ENCODE results near the gene SMIM41.

The SMIM41 gene

DNA sequence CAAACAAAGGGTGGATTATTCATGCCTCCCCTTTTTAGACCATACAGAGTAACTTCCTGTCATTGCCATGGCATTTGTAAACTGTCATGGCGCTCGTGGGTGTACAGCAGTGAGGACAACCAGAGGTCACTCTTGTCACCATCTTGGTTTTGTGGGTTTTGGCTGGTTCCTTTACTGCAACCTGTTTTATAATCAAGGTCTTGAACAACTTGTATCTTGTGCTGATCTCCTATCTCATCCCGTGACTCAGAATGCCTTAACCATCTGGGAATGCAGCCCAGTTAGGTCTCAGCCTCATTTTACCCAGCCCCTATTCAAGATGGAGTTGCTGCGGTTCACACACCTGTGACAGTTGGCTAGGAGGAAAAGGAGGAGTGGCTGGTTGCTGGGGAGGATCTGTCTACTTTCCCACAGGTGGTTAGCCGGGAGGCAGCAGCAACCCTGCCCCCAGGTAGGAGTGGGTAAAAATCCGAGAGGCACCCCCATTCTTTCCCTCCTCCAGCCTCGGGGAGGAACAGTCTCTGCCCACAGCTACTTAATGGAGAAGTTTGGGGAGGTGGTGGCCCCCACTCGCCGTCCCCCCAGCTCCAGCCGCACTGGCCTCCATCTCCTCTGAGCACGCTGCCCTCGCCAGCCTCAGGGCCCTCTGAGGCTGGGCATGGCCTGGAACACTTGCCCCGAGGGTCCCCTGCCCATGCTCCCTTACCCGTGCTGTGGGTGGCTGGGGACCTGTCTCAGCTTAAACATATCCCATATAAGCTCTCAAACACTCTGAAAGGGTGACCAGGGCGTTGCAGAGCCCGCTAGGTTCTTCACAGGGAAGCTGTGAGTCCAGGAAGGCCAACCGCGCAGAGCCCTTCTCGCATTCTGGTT is 41.7 kb downstream of the SMIM41 start:
- Histone ChIP-seq H3K4me3 (ENCODE audit: low read length) (no peak overlapping the region), H3K9me2 (replicated peaks; ENCODE audit: insufficient read depth, low read length) (no peaks in the 10 kb centered on the region), H3K9ac (ENCODE audit: low read length) (no peak overlapping the region), H3F3A (ENCODE audit: insufficient read depth, low read length) (peaks cover 25% of the 10 kb centered on the region), H4K20me1 (ENCODE audit: insufficient read depth, low read length) (no peaks in the 10 kb centered on the region), H3K79me2 (ENCODE audit: low read length) (no peaks in the 10 kb centered on the region), H3K27me3 (replicated peaks; ENCODE audit: insufficient read depth, low read length) (peaks cover 56% of the 10 kb centered on the region), H3K4me2 (ENCODE audit: low read depth, low read length) (no peak overlapping the region), H3K36me3 (replicated peaks; ENCODE audit: insufficient read depth, low read length) (no peaks in the 10 kb centered on the region), H2AFZ (ENCODE audit: low read length) (no peak overlapping the region), H3K27ac (ENCODE audit: low read length) (no peak overlapping the region), H3K4me1 (ENCODE audit: low read length) (peaks cover 37% of the 10 kb centered on the region), H3K9me3 (replicated peaks; ENCODE audit: insufficient read depth, low read length) (no peaks in the 10 kb centered on the region)
- no peak for DNase-seq
- TF ChIP-seq, protein P1, sequence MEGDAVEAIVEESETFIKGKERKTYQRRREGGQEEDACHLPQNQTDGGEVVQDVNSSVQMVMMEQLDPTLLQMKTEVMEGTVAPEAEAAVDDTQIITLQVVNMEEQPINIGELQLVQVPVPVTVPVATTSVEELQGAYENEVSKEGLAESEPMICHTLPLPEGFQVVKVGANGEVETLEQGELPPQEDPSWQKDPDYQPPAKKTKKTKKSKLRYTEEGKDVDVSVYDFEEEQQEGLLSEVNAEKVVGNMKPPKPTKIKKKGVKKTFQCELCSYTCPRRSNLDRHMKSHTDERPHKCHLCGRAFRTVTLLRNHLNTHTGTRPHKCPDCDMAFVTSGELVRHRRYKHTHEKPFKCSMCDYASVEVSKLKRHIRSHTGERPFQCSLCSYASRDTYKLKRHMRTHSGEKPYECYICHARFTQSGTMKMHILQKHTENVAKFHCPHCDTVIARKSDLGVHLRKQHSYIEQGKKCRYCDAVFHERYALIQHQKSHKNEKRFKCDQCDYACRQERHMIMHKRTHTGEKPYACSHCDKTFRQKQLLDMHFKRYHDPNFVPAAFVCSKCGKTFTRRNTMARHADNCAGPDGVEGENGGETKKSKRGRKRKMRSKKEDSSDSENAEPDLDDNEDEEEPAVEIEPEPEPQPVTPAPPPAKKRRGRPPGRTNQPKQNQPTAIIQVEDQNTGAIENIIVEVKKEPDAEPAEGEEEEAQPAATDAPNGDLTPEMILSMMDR (IDR thresholded peaks at IDR 0.05; ENCODE audit: low read length) = no peak
- TF ChIP-seq EZH2phosphoT487 (IDR thresholded peaks at IDR 0.05; ENCODE audit: low read length) (no peak), EZH2 (optimal IDR thresholded peaks at IDR 0.05; ENCODE audit: low read depth, low read length) (no peak)

DNA sequence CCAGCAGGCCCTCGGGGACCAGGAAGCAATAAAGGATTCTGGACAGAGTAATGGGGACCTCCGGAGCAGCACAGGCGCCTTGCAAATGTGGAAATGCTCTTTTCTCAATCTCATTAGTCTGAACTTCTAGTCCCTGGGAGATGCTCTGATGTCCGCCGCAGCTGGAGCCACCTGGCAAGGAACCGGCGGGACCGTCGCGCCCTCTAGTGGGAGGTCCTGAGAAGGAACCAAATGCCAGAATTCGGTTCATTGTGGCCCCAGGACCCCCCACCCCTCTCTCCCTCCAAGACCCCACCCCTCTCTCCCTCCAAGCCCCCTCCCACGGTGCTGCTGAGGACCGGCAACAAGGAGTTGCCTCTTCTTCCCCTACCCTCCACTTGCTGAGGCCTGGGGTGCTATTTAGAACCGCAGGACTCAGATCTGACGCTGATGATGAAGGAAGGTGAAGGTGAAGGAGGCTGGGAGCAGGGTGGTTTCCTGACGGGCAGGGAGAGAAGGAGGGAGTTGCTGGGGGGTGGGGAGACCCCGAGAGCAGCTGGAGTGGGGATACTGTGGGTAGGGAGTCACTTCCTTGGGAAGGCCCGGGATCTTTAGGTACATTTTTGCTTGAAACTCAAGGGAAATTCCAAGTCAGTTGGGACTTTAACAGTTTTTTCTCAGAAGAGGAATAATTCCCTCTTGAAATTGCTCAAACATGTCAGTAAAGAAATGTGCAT is 42.5 kb downstream of the SMIM41 start:
- Histone ChIP-seq H3K9me2 (replicated peaks; ENCODE audit: insufficient read depth, low read length) (no peaks in the 10 kb centered on the region), H3K4me3 (ENCODE audit: low read length) (no peak overlapping the region), H3K4me2 (ENCODE audit: low read depth, low read length) (no peak overlapping the region), H3K27me3 (replicated peaks; ENCODE audit: insufficient read depth, low read length) (peaks cover 64% of the 10 kb centered on the region), H3K9me3 (replicated peaks; ENCODE audit: insufficient read depth, low read length) (no peaks in the 10 kb centered on the region), H3K4me1 (ENCODE audit: low read length) (peaks cover 32% of the 10 kb centered on the region), H2AFZ (ENCODE audit: low read length) (no peak overlapping the region), H3K27ac (ENCODE audit: low read length) (no peak overlapping the region), H3K9ac (ENCODE audit: low read length) (no peak overlapping the region), H3F3A (ENCODE audit: insufficient read depth, low read length) (peaks cover 21% of the 10 kb centered on the region), H3K36me3 (replicated peaks; ENCODE audit: insufficient read depth, low read length) (no peaks in the 10 kb centered on the region), H4K20me1 (ENCODE audit: insufficient read depth, low read length) (no peaks in the 10 kb centered on the region), H3K79me2 (ENCODE audit: low read length) (no peaks in the 10 kb centered on the region)
- TF ChIP-seq EZH2 (optimal IDR thresholded peaks at IDR 0.05; ENCODE audit: low read depth, low read length) = no peak
- TF ChIP-seq, protein P1 (IDR thresholded peaks at IDR 0.05; ENCODE audit: low read length) = peak; percentile 79
- peak; percentile 51 for DNase-seq

DNA sequence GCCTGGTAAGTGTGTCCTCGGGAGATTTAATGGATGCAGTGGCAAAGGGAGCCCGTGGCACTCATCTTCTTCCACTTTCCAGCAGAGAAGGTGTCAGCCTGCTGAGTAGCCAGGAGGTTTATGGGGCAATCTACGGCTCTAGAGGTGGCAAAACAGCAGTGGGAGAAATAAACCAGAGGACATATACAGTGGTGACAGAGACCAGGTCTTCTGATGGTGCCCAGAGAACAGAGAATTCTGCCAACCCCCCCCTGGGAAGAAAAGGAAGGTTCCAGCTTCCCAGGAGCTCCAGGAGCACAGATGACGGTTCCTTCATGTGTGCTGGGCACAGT is 43.0 kb downstream of the SMIM41 start:
- TF ChIP-seq EZH2 (optimal IDR thresholded peaks at IDR 0.05; ENCODE audit: low read depth, low read length) = no peak
- TF ChIP-seq, protein P1 (IDR thresholded peaks at IDR 0.05; ENCODE audit: low read length) = no peak
- TF ChIP-seq EZH2phosphoT487 (IDR thresholded peaks at IDR 0.05; ENCODE audit: low read length) = no peak
- H3K27me3 ChIP-seq (replicated peaks; ENCODE audit: insufficient read depth, low read length) = peaks cover 69% of the 10 kb centered on the region
- no peaks in the 10 kb centered on the region for H3K9me3 ChIP-seq (replicated peaks; ENCODE audit: insufficient read depth, low read length)
- no peaks in the 10 kb centered on the region for H3K36me3 ChIP-seq (replicated peaks; ENCODE audit: insufficient read depth, low read length)
- peaks cover 29% of the 10 kb centered on the region for H3K4me1 ChIP-seq (ENCODE audit: low read length)
- H3K9me2 ChIP-seq (replicated peaks; ENCODE audit: insufficient read depth, low read length) = no peaks in the 10 kb centered on the region
- no peak overlapping the region for H3K4me2 ChIP-seq (ENCODE audit: low read depth, low read length)
- H3K79me2 ChIP-seq (ENCODE audit: low read length) = no peaks in the 10 kb centered on the region
- H3K9ac ChIP-seq (ENCODE audit: low read length) = no peak overlapping the region
- H3K4me3 ChIP-seq (ENCODE audit: low read length) = no peak overlapping the region
- no peak overlapping the region for H2AFZ ChIP-seq (ENCODE audit: low read length)
- peaks cover 20% of the 10 kb centered on the region for H3F3A ChIP-seq (ENCODE audit: insufficient read depth, low read length)
- no peak for DNase-seq
- H4K20me1 ChIP-seq (ENCODE audit: insufficient read depth, low read length) = no peaks in the 10 kb centered on the region
- no peak overlapping the region for H3K27ac ChIP-seq (ENCODE audit: low read length)
